NCI-H128 (cell line): ENCODE measurements around the gene WDR1.
"Not testable (repeated sequence)": the region's sequence is repeated elsewhere in the genome, so short reads cannot be mapped to it uniquely, and the experiment has no call there.

Experiments
- DNase-seq: peaks from one replicate; lab custom pipeline; 2025; ENCODE audit not compliant: unreplicated experiment; lab: John Stamatoyannopoulos, UW

WDR1 gene

GRCh38 chr4:10134141-10134540 is 17.5 kb upstream of the WDR1 start:
- no peak for DNase-seq

- no peak for DNase-seq
Measured at GRCh38 chr4:10131202-10131601, 14.6 kb upstream of the WDR1 start.

- DNase-seq, result no peak
Measured at GRCh38 chr4:10130178-10130888, 13.7 kb upstream of the WDR1 start.

- DNase-seq, result no peak
Measured at GRCh38 chr4:10129196-10130177, 12.9 kb upstream of the WDR1 start.

- DNase-seq, result no peak
Measured at GRCh38 chr4:10128761-10129160, 12.2 kb upstream of the WDR1 start.

GRCh38 chr4:10127531-10127930 is 10.9 kb upstream of the WDR1 start:
- DNase-seq, result not testable (repeated sequence)

- no peak for DNase-seq
Measured at GRCh38 chr4:10124167-10124930, 7.8 kb upstream of the WDR1 start.

GRCh38 chr4:10123227-10124101 is 6.9 kb upstream of the WDR1 start:
- DNase-seq, result no peak

- DNase-seq, result no peak
Measured at GRCh38 chr4:10122236-10122932, 5.8 kb upstream of the WDR1 start.

- DNase-seq, result no peak
Measured at GRCh38 chr4:10121568-10122208, 5.1 kb upstream of the WDR1 start.

- no peak for DNase-seq
Measured at GRCh38 chr4:10120943-10121567, 4.5 kb upstream of the WDR1 start.

GRCh38 chr4:10119773-10120172 is 3.2 kb upstream of the WDR1 start:
- no peak for DNase-seq

GRCh38 chr4:10119278-10119677 is 2.7 kb upstream of the WDR1 start:
- DNase-seq, result no peak

- DNase-seq, result no peak
Measured at GRCh38 chr4:10118048-10119004, 1.7 kb upstream of the WDR1 start.

- no peak for DNase-seq
Measured at GRCh38 chr4:10117359-10118047, 904 bp upstream of the WDR1 start.

- DNase-seq, result no peak
Measured at GRCh38 chr4:10115797-10116568, 616 bp downstream of the WDR1 start.
